GM12872 (cell line): ENCODE results near the gene NPS.

ENCODE experiments used
- CTCF ChIP-seq: IDR thresholded peaks from 3 replicates; pipeline ENCODE4 v1.5.1; 2011; ENCODE audit warnings: low read depth, mild to moderate bottlenecking, low read length, moderate library complexity; ENCODE audit not compliant: insufficient read depth

Gene NPS, protein sequence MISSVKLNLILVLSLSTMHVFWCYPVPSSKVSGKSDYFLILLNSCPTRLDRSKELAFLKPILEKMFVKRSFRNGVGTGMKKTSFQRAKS

DNA sequence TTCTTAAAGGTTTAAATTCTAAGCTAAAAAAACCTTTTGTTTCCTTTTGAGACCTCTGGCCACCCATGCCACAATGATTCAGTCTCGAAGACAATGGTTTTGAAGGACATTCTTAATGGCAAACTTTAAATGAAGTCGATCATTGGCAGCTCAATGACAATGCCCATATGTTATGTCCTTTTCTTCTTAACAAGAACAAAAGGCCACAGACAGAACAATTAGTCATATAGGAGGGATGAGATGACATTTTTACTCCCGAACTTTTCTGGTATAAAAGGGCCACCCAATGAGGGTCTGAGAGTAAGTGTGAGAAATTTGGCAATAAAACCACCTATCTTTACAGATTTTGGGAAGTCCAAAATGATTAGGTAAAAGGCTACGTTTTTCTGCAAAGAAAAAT is at the start of gene NPS:
Gene NPS, plus strand, starts transcription at position 301 of the 400 bp plus-strand sequence. Its CDS starts 60 bp downstream, at position 361.
- no peak for TF ChIP-seq CTCF

- TF ChIP-seq CTCF, result no peak
Measured at GRCh38 chr10:127500127-127500526, 49.0 kb upstream of the NPS start.

GRCh38 chr10:127506094-127506493 is 43.0 kb upstream of the NPS start:
- no peak for TF ChIP-seq CTCF

DNA sequence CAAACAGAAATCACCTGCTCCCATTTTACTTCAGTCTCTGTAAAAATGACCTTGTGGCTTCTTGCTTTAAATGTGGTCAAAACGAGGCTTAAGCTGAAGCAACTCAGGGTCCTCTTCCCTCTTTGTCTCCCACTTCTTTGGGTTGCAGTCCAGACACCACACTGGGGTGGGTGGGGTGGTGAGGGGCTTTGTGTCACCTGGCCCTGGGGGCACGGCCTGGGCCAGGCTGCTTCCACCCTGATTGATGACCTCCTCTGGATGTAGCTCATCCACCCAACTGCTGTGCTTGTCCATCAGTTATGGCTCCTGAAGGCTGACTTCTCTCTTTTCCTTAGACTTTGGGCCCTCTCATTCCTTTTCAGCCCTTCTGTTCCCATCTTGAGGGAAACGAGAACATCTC is 26.8 kb upstream of the NPS start:
- no peak for TF ChIP-seq CTCF

DNA sequence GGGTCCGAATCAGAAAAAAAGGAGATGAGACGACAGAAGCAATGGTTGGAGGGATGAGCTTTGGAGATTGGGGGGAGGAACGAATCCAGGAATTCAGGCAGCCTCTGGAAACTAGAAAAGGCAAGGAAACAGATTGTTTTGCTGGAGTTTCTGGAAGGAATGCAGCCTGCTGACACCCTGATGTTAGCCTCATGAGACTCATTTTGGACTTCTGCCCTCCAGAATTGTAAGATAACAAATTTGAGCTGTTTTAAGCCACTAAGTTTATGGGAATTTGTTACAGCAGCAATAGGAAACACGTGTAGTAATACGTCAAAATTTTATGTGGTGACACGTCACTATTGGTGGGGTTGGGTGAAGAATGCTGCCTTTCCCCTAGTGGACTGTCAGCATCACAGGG is 25.6 kb upstream of the NPS start:
- no peak for TF ChIP-seq CTCF

DNA sequence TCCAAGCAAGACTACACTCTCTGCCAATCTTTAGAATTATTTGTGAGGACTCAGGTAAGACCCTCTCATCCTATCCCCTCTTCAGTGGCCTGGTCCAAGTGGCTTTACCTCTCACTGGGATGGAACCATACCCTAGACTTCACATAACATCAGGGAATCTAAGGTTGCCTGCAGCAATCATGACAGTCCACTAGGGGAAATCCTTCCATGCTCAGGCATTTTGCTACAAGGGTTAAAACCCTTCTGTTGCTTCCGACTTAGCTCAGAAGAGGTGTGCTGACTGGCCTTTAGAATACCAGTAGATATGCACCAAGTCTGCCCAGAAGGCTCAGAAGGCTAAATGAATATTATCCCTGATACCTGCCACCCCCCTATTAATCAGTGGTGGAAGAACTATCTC is 24.9 kb upstream of the NPS start:
- no peak for TF ChIP-seq CTCF

GRCh38 chr10:127524908-127525665 is 24.0 kb upstream of the NPS start:
- TF ChIP-seq CTCF, result no peak
